ENCODE results near the gene TMEM8B. TPM values are rescaled to one million over a fixed set of nuclear protein-coding genes. Genes with fewer than 3 reads are reported as not detected.

TMEM8B gene
- total and polyA plus RNA-seq, 2 donors (not counting 1 experiment from before 2014, with no cell fraction given), result 12.2 to 14.5 TPM

GRCh38 chr9:35898337-35898736 lies 69.3 kb downstream of the TMEM8B start:
- no peak for DNase-seq
- H3K4me2 ChIP-seq (replicated peaks; ENCODE audit: low read depth, low read length, poor library complexity, severe bottlenecking), result no peak overlapping the region
- H4K20me1 ChIP-seq (ENCODE audit: control insufficient read depth, insufficient read depth, low read length, poor library complexity, severe bottlenecking), result no peaks in the 10 kb centered on the region
- H3K27ac Mint-ChIP-seq, result no peak overlapping the region
- H3K79me2 ChIP-seq (ENCODE audit: control insufficient read depth, insufficient read depth, low read length), result no peaks in the 10 kb centered on the region
- H3K4me3 Mint-ChIP-seq, result no peak overlapping the region
- ChIA-PET POLR2A (no interaction called here), CTCF (interaction anchor here (1.2 to 1.5 kb wide), 3 partner anchors 10 to 125 kb away, joined by 3 to 5 read pairs (median 4); no protein-coding TSS in a partner anchor)
- peaks cover 0 to 9% (median 6%) of the 10 kb centered on the region in 4 experiments for H3K27me3 ChIP-seq (replicated peaks in 1 of 4; ENCODE audit: control extremely low read depth in 1 of 4, control insufficient read depth in 3 of 4, insufficient read depth in 4 of 4, low read length in 3 of 4)
- intact Hi-C loops (cut with micrococcal nuclease), result no loop called here
- TF ChIP-seq CTCF (IDR thresholded peaks at IDR 0.05) (no peak), EZH2 (IDR thresholded peaks at IDR 0.05; ENCODE audit: borderline replicate concordance, insufficient read depth, low read depth, low read length, poor library complexity, severe bottlenecking) (no peak)
- peaks cover 35% of the 10 kb centered on the region for H3K27me3 Mint-ChIP-seq
- H3K9me3 ChIP-seq (ENCODE audit: control extremely low read depth in 1 of 3, control insufficient read depth in 2 of 3, insufficient read depth in 1 of 3, low read length in 2 of 3), result no peaks in the 10 kb centered on the region
- no peaks in the 10 kb centered on the region for H3K36me3 ChIP-seq (replicated peaks in 1 of 2; ENCODE audit: control extremely low read depth in 1 of 2, control insufficient read depth in 1 of 2, extremely low read depth in 1 of 2, insufficient read depth in 2 of 2, low read length in 1 of 2)
- H3K4me3 ChIP-seq (ENCODE audit: control extremely low read depth in 1 of 5, extremely low read depth in 1 of 5, insufficient read depth in 1 of 5, low read depth in 2 of 5, low read length in 4 of 5), result no peak overlapping the region
- H3K9ac ChIP-seq (ENCODE audit: low read length), result no peak overlapping the region
- H3K4me1 Mint-ChIP-seq, result no peaks in the 10 kb centered on the region
- H3K27ac ChIP-seq (ENCODE audit: low read length in 2 of 2), result no peak overlapping the region
- H3K9me3 Mint-ChIP-seq (ENCODE audit: insufficient read depth), result no peaks in the 10 kb centered on the region
- no peaks in the 10 kb centered on the region for H3K4me1 ChIP-seq (ENCODE audit: control insufficient read depth in 2 of 2, insufficient read depth in 2 of 2, low read length in 2 of 2)
- ATAC-seq (ENCODE audit: low read depth), result no peak
- H2AFZ ChIP-seq (ENCODE audit: insufficient read depth, low read depth, low read length, poor library complexity, severe bottlenecking), result no peak overlapping the region

- POLR2A ChIA-PET, result no interaction called here
- Histone ChIP-seq H3K4me1 (ENCODE audit: control insufficient read depth in 2 of 2, insufficient read depth in 2 of 2, low read length in 2 of 2) (no peaks in the 10 kb centered on the region), H3K9me3 (ENCODE audit: control extremely low read depth in 1 of 3, control insufficient read depth in 2 of 3, insufficient read depth in 1 of 3, low read length in 2 of 3) (no peaks in the 10 kb centered on the region), H3K79me2 (ENCODE audit: control insufficient read depth, insufficient read depth, low read length) (no peaks in the 10 kb centered on the region), H3K4me3 (ENCODE audit: control extremely low read depth in 1 of 5, extremely low read depth in 1 of 5, insufficient read depth in 1 of 5, low read depth in 2 of 5, low read length in 4 of 5) (no peak overlapping the region), H3K9ac (ENCODE audit: low read length) (no peak overlapping the region), H2AFZ (ENCODE audit: insufficient read depth, low read depth, low read length, poor library complexity, severe bottlenecking) (no peak overlapping the region), H3K27me3 (replicated peaks in 1 of 4; ENCODE audit: control extremely low read depth in 1 of 4, control insufficient read depth in 3 of 4, insufficient read depth in 4 of 4, low read length in 3 of 4) (peaks cover 0 to 10% (median 5%) of the 10 kb centered on the region in 4 experiments), H3K36me3 (replicated peaks in 1 of 2; ENCODE audit: control extremely low read depth in 1 of 2, control insufficient read depth in 1 of 2, extremely low read depth in 1 of 2, insufficient read depth in 2 of 2, low read length in 1 of 2) (no peaks in the 10 kb centered on the region), H4K20me1 (ENCODE audit: control insufficient read depth, insufficient read depth, low read length, poor library complexity, severe bottlenecking) (no peaks in the 10 kb centered on the region), H3K27ac (ENCODE audit: low read length in 2 of 2) (no peak overlapping the region), H3K4me2 (replicated peaks; ENCODE audit: low read depth, low read length, poor library complexity, severe bottlenecking) (no peak overlapping the region)
- Mint-ChIP-seq H3K4me1 (no peaks in the 10 kb centered on the region), H3K27me3 (peaks cover 29% of the 10 kb centered on the region), H3K27ac (no peak overlapping the region), H3K9me3 (ENCODE audit: insufficient read depth) (no peaks in the 10 kb centered on the region), H3K4me3 (no peak overlapping the region)
- intact Hi-C loops (cut with micrococcal nuclease), result no loop called here
- CTCF ChIA-PET, result interaction anchor here (1.2 to 1.5 kb wide), 2 partner anchors 10 to 124 kb away, joined by 3 to 4 read pairs; no protein-coding TSS in a partner anchor
- WGBS (ENCODE audit: insufficient coverage), result 100% methylated on average over 1 of the region's 2 CpGs
- no peak for ATAC-seq (ENCODE audit: low read depth)
- TF ChIP-seq CTCF (IDR thresholded peaks at IDR 0.05) (no peak), EZH2 (IDR thresholded peaks at IDR 0.05; ENCODE audit: borderline replicate concordance, insufficient read depth, low read depth, low read length, poor library complexity, severe bottlenecking) (no peak)
- DNase-seq, result no peak
These were observed 70.0 kb downstream of the TMEM8B start for GRCh38 chr9:35899021-35899420.
